ENCODE results near the gene KLKB1.
"Not testable (repeated sequence)": the region's sequence is repeated elsewhere in the genome, so short reads cannot be mapped to it uniquely, and the experiment has no call there.

KLKB1 gene

GRCh38 chr4:186226521-186227189, 652 bp upstream of the KLKB1 start:
- no peak for DNase-seq (ENCODE audit: low read depth in 2 of 2)

GRCh38 chr4:186227744-186228513, 622 bp downstream of the KLKB1 start:
- DNase-seq (ENCODE audit: low read depth in 2 of 2): no peak

- DNase-seq (ENCODE audit: low read depth in 2 of 2): no peak
These were observed 1.2 kb downstream of the KLKB1 start for GRCh38 chr4:186228514-186228894.

- no peak for DNase-seq (ENCODE audit: low read depth in 2 of 2)
These were observed 7.1 kb downstream of the KLKB1 start for GRCh38 chr4:186234367-186234766.

- no peak for DNase-seq (ENCODE audit: low read depth in 2 of 2)
These were observed 8.8 kb downstream of the KLKB1 start for GRCh38 chr4:186236126-186236525.

- no peak for DNase-seq (ENCODE audit: low read depth in 2 of 2)
These were observed 13.1 kb downstream of the KLKB1 start for GRCh38 chr4:186240452-186240847.

GRCh38 chr4:186240848-186241491, 13.7 kb downstream of the KLKB1 start:
- no peak for DNase-seq (ENCODE audit: low read depth in 2 of 2)

GRCh38 chr4:186241616-186242015, 14.3 kb downstream of the KLKB1 start:
- DNase-seq (ENCODE audit: low read depth in 2 of 2): no peak

- not testable (repeated sequence) for DNase-seq (ENCODE audit: low read depth in 2 of 2)
These were observed 14.7 kb downstream of the KLKB1 start for GRCh38 chr4:186242031-186242430.

- DNase-seq (ENCODE audit: low read depth in 2 of 2): no peak
These were observed 16.0 kb downstream of the KLKB1 start for GRCh38 chr4:186243331-186243730.

- DNase-seq (ENCODE audit: low read depth in 2 of 2): no peak
These were observed 17.5 kb downstream of the KLKB1 start for GRCh38 chr4:186244835-186245234.

- DNase-seq (ENCODE audit: low read depth in 2 of 2): not testable (repeated sequence)
These were observed 19.9 kb downstream of the KLKB1 start for GRCh38 chr4:186247062-186247752.

GRCh38 chr4:186248643-186249042, 21.3 kb downstream of the KLKB1 start:
- no peak for DNase-seq (ENCODE audit: low read depth in 2 of 2)

- DNase-seq (ENCODE audit: low read depth in 2 of 2): no peak
These were observed 22.8 kb downstream of the KLKB1 start for GRCh38 chr4:186249785-186250754.

GRCh38 chr4:186250760-186251159, 23.5 kb downstream of the KLKB1 start:
- DNase-seq (ENCODE audit: low read depth in 2 of 2): no peak

- DNase-seq (ENCODE audit: low read depth in 2 of 2): no peak
These were observed 27.8 kb downstream of the KLKB1 start for GRCh38 chr4:186255122-186255521.

- no peak for DNase-seq (ENCODE audit: low read depth in 2 of 2)
These were observed 31.0 kb downstream of the KLKB1 start for GRCh38 chr4:186258216-186258811.

GRCh38 chr4:186260117-186260503, 32.8 kb downstream of the KLKB1 start:
- no peak for DNase-seq (ENCODE audit: low read depth in 2 of 2)

GRCh38 chr4:186260504-186261448, 33.5 kb downstream of the KLKB1 start:
- no peak for DNase-seq (ENCODE audit: low read depth in 2 of 2)

GRCh38 chr4:186264660-186265059, 37.4 kb downstream of the KLKB1 start:
- DNase-seq (ENCODE audit: low read depth in 2 of 2): no peak

Data from stimulated activated CD8-positive, alpha-beta memory T cell treated with anti-CD3 and anti-CD28 coated beads, Interleukin-15, amount 100 ng/mL, for 4 hours (primary cell).